Measurements from ENCODE around the gene CCDC34.

Gene CCDC34
- 2.0 to 4.9 (median 3.4) reads per million in 9 experiments for total RNA-seq

- no peaks in the 10 kb centered on the region for H3K27me3 Mint-ChIP-seq
- H3K9me3 Mint-ChIP-seq = no peaks in the 10 kb centered on the region
- peaks cover 18 to 23% of the 10 kb centered on the region in 2 donors for H3K4me1 Mint-ChIP-seq (ENCODE audit: low read depth in 2 of 2)
- peak within 1 kb of the TSS; percentile 92 to 94 for H3K4me3 Mint-ChIP-seq
- peaks cover 9% of the 10 kb centered on the region for H3K36me3 Mint-ChIP-seq (ENCODE audit: insufficient read depth)
- ATAC-seq (replicated peaks) (peak; percentile 98), DNase-seq (peak; percentile 80 to 83 (median 81))
- peak within 1 kb of the TSS; percentile 91 to 95 for H3K27ac Mint-ChIP-seq
These were observed at the start of gene CCDC34 for GRCh38 chr11:27362749-27363575. TSS of gene CCDC34 (minus strand) at chr11:27363215. CDS start at chr11:27363194, 21 bp downstream.

- Mint-ChIP-seq H3K27me3 (peaks cover 10 to 34% of the 10 kb centered on the region in 2 donors), H3K9me3 (no peaks in the 10 kb centered on the region), H3K27ac (no peak overlapping the region), H3K4me3 (no peak overlapping the region), H3K4me1 (ENCODE audit: low read depth in 2 of 2) (no peaks in the 10 kb centered on the region), H3K36me3 (ENCODE audit: insufficient read depth) (no peaks in the 10 kb centered on the region)
- ATAC-seq (replicated peaks) (no peak), DNase-seq (no peak)
These were observed 49.2 kb upstream of the CCDC34 start for GRCh38 chr11:27412192-27412691.

- H3K4me3 Mint-ChIP-seq = no peak overlapping the region
- no peak overlapping the region for H3K27ac Mint-ChIP-seq
- H3K4me1 Mint-ChIP-seq (ENCODE audit: low read depth in 2 of 2) = no peaks in the 10 kb centered on the region
- no peaks in the 10 kb centered on the region for H3K9me3 Mint-ChIP-seq
- DNase-seq (no peak), ATAC-seq (replicated peaks) (no peak)
- H3K27me3 Mint-ChIP-seq = peaks cover 10 to 34% of the 10 kb centered on the region in 2 donors
- H3K36me3 Mint-ChIP-seq (ENCODE audit: insufficient read depth) = no peaks in the 10 kb centered on the region
These were observed 48.3 kb upstream of the CCDC34 start for GRCh38 chr11:27411328-27411727.

GRCh38 chr11:27410272-27410671, 47.3 kb upstream of the CCDC34 start:
- DNase-seq = no peak
- Mint-ChIP-seq H3K9me3 (no peaks in the 10 kb centered on the region), H3K36me3 (ENCODE audit: insufficient read depth) (no peaks in the 10 kb centered on the region), H3K27me3 (peaks cover 10 to 30% of the 10 kb centered on the region in 2 donors), H3K4me3 (no peak overlapping the region), H3K27ac (no peak overlapping the region), H3K4me1 (ENCODE audit: low read depth in 2 of 2) (no peaks in the 10 kb centered on the region)
- no peak for ATAC-seq (replicated peaks)

GRCh38 chr11:27409742-27410141, 46.7 kb upstream of the CCDC34 start:
- DNase-seq = no peak
- ATAC-seq (replicated peaks) = no peak
- peaks cover 10 to 25% of the 10 kb centered on the region in 2 donors for H3K27me3 Mint-ChIP-seq
- no peak overlapping the region for H3K27ac Mint-ChIP-seq
- no peak overlapping the region for H3K4me3 Mint-ChIP-seq
- H3K9me3 Mint-ChIP-seq = no peaks in the 10 kb centered on the region
- no peaks in the 10 kb centered on the region for H3K36me3 Mint-ChIP-seq (ENCODE audit: insufficient read depth)
- H3K4me1 Mint-ChIP-seq (ENCODE audit: low read depth in 2 of 2) = no peaks in the 10 kb centered on the region

GRCh38 chr11:27409049-27409448, 46.0 kb upstream of the CCDC34 start:
- Mint-ChIP-seq H3K36me3 (ENCODE audit: insufficient read depth) (no peaks in the 10 kb centered on the region), H3K27me3 (peaks cover 10 to 25% of the 10 kb centered on the region in 2 donors), H3K4me3 (no peak overlapping the region), H3K4me1 (ENCODE audit: low read depth in 2 of 2) (no peaks in the 10 kb centered on the region), H3K27ac (no peak overlapping the region), H3K9me3 (no peaks in the 10 kb centered on the region)
- DNase-seq = no peak
- ATAC-seq (replicated peaks) = no peak

DNA sequence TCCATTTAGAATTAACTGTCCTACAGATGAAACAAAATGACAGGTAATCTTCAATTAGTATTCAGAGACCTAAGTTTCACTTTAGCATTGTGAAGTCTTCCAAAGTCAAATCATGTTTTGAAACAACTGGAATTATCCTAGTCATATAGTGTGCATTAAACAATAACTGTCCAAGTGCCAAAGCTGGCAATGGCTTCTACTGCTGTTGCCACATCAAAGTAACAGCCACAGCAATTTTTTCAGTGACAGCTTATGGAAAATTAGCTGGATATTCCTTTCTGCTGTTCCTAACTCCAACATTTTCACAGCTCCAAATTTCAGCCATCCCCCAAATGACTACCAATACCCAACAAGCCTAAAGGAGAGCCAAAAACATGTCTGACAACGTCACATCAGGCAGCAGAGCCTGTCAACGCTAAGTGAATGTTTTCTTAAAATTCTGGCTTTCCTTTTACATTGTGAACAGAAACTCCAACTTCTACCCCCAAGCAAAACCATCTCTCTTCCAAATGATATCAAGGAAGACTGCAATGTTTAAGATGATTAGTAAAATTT, 45.3 kb upstream of the CCDC34 start:
- Mint-ChIP-seq H3K4me1 (ENCODE audit: low read depth in 2 of 2) (no peaks in the 10 kb centered on the region), H3K27ac (no peak overlapping the region), H3K9me3 (no peaks in the 10 kb centered on the region), H3K36me3 (ENCODE audit: insufficient read depth) (no peaks in the 10 kb centered on the region), H3K4me3 (no peak overlapping the region), H3K27me3 (peaks cover 4 to 17% of the 10 kb centered on the region in 2 donors)
- ATAC-seq (replicated peaks) = no peak
- DNase-seq = no peak

- Mint-ChIP-seq H3K27ac (no peak overlapping the region), H3K4me1 (ENCODE audit: low read depth in 2 of 2) (no peaks in the 10 kb centered on the region), H3K27me3 (peaks cover 0 to 9% of the 10 kb centered on the region in 2 donors), H3K9me3 (no peaks in the 10 kb centered on the region), H3K4me3 (no peak overlapping the region), H3K36me3 (ENCODE audit: insufficient read depth) (no peaks in the 10 kb centered on the region)
- DNase-seq = no peak
- ATAC-seq (replicated peaks) = no peak
These were observed 43.7 kb upstream of the CCDC34 start for GRCh38 chr11:27406498-27407354.

DNA sequence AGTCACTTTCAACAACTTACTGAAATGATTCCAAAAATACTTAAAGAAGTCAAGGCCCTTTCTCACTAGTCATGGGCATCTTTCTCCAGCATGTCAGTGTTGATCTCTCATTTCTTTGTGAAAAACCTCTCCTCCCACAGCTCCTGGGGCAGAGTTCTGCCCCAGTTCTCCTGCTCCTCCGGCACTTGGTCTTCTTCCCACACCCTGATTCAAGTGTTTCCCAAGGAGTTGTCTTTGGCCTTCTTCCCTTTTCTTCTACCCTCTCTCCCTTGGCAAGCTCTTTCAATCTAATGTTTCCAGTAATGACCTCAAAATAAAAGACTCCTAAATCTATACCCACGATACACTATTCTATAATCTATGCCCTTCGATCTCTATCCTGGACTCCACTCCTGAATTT, 42.1 kb upstream of the CCDC34 start:
- no peak for DNase-seq
- Mint-ChIP-seq H3K27me3 (peaks cover 0 to 9% of the 10 kb centered on the region in 2 donors), H3K4me1 (ENCODE audit: low read depth in 2 of 2) (no peaks in the 10 kb centered on the region), H3K27ac (no peak overlapping the region), H3K9me3 (no peaks in the 10 kb centered on the region), H3K4me3 (no peak overlapping the region), H3K36me3 (ENCODE audit: insufficient read depth) (no peaks in the 10 kb centered on the region)
- ATAC-seq (replicated peaks) = no peak

DNA sequence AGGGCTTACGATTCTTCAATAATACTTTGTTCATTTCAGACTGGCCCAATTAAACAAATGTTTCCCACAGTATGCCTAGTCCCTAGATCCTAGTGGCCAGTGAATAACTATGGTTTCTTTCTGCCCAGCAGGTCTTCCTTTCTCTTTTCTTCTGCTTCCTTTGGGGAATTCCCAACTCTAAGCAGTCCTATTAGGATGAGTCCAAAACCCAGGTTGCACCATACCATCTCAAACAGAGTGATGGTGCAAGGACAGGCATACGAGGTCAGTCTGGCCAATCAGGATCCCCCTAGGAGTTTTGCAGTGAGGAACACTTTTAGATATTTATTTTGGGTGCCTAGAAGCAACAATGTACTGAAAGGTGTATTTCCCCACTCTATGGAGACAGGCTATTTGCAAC, 41.4 kb upstream of the CCDC34 start:
- Mint-ChIP-seq H3K4me1 (ENCODE audit: low read depth in 2 of 2) (no peaks in the 10 kb centered on the region), H3K27me3 (peaks cover 0 to 9% of the 10 kb centered on the region in 2 donors), H3K27ac (no peak overlapping the region), H3K4me3 (no peak overlapping the region), H3K36me3 (ENCODE audit: insufficient read depth) (no peaks in the 10 kb centered on the region), H3K9me3 (no peaks in the 10 kb centered on the region)
- no peak for ATAC-seq (replicated peaks)
- DNase-seq = no peak

DNA sequence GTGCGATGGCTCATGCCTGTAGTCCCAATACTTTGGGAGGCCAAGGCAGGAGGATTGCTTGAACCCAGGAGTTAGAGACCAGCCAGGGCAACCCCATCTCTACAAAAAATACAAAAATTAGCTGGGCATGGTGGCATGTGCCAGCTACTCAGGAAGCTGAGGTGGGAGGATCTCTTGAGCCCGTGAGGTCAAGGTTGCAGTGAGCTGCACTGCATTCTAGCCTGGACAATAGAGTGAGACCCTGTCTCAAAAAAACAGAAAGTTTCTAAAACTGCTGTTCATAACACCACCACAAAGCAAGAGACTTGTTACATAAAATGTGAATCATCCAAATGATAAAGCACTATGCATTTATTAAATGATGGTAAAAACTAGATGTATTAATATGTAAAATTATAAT, 40.2 kb upstream of the CCDC34 start:
- ATAC-seq (replicated peaks) = no peak
- Mint-ChIP-seq H3K27me3 (peaks cover 2 to 10% of the 10 kb centered on the region in 2 donors), H3K9me3 (no peaks in the 10 kb centered on the region), H3K27ac (no peak overlapping the region), H3K4me3 (no peak overlapping the region), H3K36me3 (ENCODE audit: insufficient read depth) (no peaks in the 10 kb centered on the region), H3K4me1 (ENCODE audit: low read depth in 2 of 2) (no peaks in the 10 kb centered on the region)
- no peak for DNase-seq

GRCh38 chr11:27402450-27402849, 39.4 kb upstream of the CCDC34 start:
- Mint-ChIP-seq H3K4me3 (no peak overlapping the region), H3K4me1 (ENCODE audit: low read depth in 2 of 2) (no peaks in the 10 kb centered on the region), H3K9me3 (no peaks in the 10 kb centered on the region), H3K27ac (no peak overlapping the region), H3K36me3 (ENCODE audit: insufficient read depth) (no peaks in the 10 kb centered on the region), H3K27me3 (peaks cover 3 to 13% of the 10 kb centered on the region in 2 donors)
- DNase-seq = no peak
- ATAC-seq (replicated peaks) = no peak

GRCh38 chr11:27401833-27402316, 38.9 kb upstream of the CCDC34 start:
- ATAC-seq (replicated peaks) (no peak), DNase-seq (no peak)
- Mint-ChIP-seq H3K4me3 (no peak overlapping the region), H3K27me3 (peaks cover 9 to 13% of the 10 kb centered on the region in 2 donors), H3K9me3 (no peaks in the 10 kb centered on the region), H3K36me3 (ENCODE audit: insufficient read depth) (no peaks in the 10 kb centered on the region), H3K27ac (no peak overlapping the region), H3K4me1 (ENCODE audit: low read depth in 2 of 2) (no peaks in the 10 kb centered on the region)

All from effector memory CD8-positive, alpha-beta T cell (primary cell).